Neural cell (in vitro differentiated cells): ENCODE results near the gene MAML3.

Experiments
- POLR2AphosphoS5 ChIP-seq: IDR thresholded peaks from 2 replicates; pipeline ENCODE4 v1.6.1; 2012
- TF ChIP-seq, protein P1 (sequence below): fragments of 450-650 bp; IDR thresholded peaks from 2 replicates; pipeline ENCODE4 v1.5.1; 2014; ENCODE audit warnings: antibody characterized with exemption, mild to moderate bottlenecking, moderate library complexity; ENCODE audit not compliant: poor library complexity, severe bottlenecking

- TF ChIP-seq, protein P1, sequence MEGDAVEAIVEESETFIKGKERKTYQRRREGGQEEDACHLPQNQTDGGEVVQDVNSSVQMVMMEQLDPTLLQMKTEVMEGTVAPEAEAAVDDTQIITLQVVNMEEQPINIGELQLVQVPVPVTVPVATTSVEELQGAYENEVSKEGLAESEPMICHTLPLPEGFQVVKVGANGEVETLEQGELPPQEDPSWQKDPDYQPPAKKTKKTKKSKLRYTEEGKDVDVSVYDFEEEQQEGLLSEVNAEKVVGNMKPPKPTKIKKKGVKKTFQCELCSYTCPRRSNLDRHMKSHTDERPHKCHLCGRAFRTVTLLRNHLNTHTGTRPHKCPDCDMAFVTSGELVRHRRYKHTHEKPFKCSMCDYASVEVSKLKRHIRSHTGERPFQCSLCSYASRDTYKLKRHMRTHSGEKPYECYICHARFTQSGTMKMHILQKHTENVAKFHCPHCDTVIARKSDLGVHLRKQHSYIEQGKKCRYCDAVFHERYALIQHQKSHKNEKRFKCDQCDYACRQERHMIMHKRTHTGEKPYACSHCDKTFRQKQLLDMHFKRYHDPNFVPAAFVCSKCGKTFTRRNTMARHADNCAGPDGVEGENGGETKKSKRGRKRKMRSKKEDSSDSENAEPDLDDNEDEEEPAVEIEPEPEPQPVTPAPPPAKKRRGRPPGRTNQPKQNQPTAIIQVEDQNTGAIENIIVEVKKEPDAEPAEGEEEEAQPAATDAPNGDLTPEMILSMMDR = no peak
- TF ChIP-seq POLR2AphosphoS5 = no peak
Observed at GRCh38 chr4:140156529-140157171, 2.7 kb upstream of the MAML3 start.
